Endothelial cell of umbilical vein (primary cell): ENCODE data around the gene GABARAP. TPM values are rescaled to one million over a fixed set of nuclear protein-coding genes. Genes with fewer than 3 reads are reported as not detected.

ENCODE experiments used
- BruUV-seq: library from RNA; stranded (reverse); fragments of 400-500 nt; replicated peaks from 2 replicates; lab custom pipeline; 2021; lab: Mats Ljungman, UMichigan
- CTCF ChIA-PET: fragments of 300-600, 350-600 bp; sonication (Branson Sonifier 250); formaldehyde crosslinking; loops from one replicate; lab custom pipeline; 2021; ENCODE audit warnings: antibody characterized with exemption, inconsistent platforms; lab: Charles Lee
- POLR2A ChIA-PET: fragments of 300-600, 350-600 bp; sonication (Branson Sonifier 250); formaldehyde crosslinking; loops from one replicate; lab custom pipeline; 2021; ENCODE audit warnings: antibody characterized with exemption, inconsistent platforms; lab: Charles Lee
- DNase-seq: peaks from one replicate; pipeline ENCODE4 v3.0.0-alpha.2; 2011; ENCODE audit warnings: low read depth, low spot score
- FAIRE-seq: peaks from 2 replicates; lab custom pipeline; 2011; peaks lifted over from hg19 to GRCh38; lab: Jason Lieb, UNC
- H2AFZ ChIP-seq: 2 replicates; pipeline ENCODE4 v1.6.0; 2012; ENCODE audit warnings: low read depth, low read length, control low read depth, inconsistent platforms
- H3K27ac ChIP-seq: 2 replicates; pipeline ENCODE4 v1.5.1; 2011; ENCODE audit warnings: low read depth, mild to moderate bottlenecking, control low read depth, low read length, moderate library complexity; ENCODE audit not compliant: insufficient read depth
- H3K27me3 ChIP-seq, 2 experiments: 2 replicates each; pipeline versions ENCODE4 v1.6.0 to v1.6.1; 2011; ENCODE audit warnings: low read length in 2 of 2, mixed read lengths in 1 of 2; ENCODE audit not compliant: control insufficient read depth in 2 of 2, insufficient read depth in 2 of 2
- H3K36me3 ChIP-seq, 2 experiments: 2 replicates in 1 of 2; 3 replicates in 1 of 2; pipeline ENCODE4 v1.5.1; 2011; ENCODE audit warnings: low read length in 2 of 2, mild to moderate bottlenecking in 1 of 2, moderate library complexity in 1 of 2; ENCODE audit not compliant: control insufficient read depth in 2 of 2, insufficient read depth in 2 of 2; ENCODE audit errors: extremely low read depth in 1 of 2
- H3K4me1 ChIP-seq: 3 replicates; pipeline ENCODE4 v1.5.1; 2011; ENCODE audit warnings: mild to moderate bottlenecking, low read length; ENCODE audit not compliant: control insufficient read depth, insufficient read depth; ENCODE audit errors: extremely low read depth
- H3K4me2 ChIP-seq: 2 replicates; pipeline ENCODE4 v1.6.1; 2011; ENCODE audit warnings: low read length, control low read depth, mixed read lengths; ENCODE audit not compliant: insufficient read depth
- H3K4me3 ChIP-seq, 3 experiments: fragments of 200-600 bp in 1 of 3; sonication (generic), shearing (Covaris generic) in 1 of 3; replicated peaks in 1 of 3; 2 replicates each; pipeline ENCODE4 v1.5.1; 2011 to 2016; ENCODE audit warnings: control low read depth in 3 of 3, low read length in 3 of 3, mild to moderate bottlenecking in 2 of 3, inconsistent platforms in 1 of 3, low read depth in 1 of 3, moderate library complexity in 1 of 3; ENCODE audit not compliant: insufficient read depth in 1 of 3
- H3K79me2 ChIP-seq: 2 replicates; pipeline ENCODE4 v1.6.0; 2012; ENCODE audit warnings: low read length, inconsistent platforms; ENCODE audit not compliant: control insufficient read depth, insufficient read depth
- H3K9ac ChIP-seq: replicated peaks from 2 replicates; pipeline ENCODE3; 2011; ENCODE audit warnings: low read length, control low read depth; ENCODE audit not compliant: insufficient read depth; ENCODE audit errors: extremely low read depth
- H3K9me1 ChIP-seq: replicated peaks from 3 replicates; pipeline ENCODE4 v1.6.0; 2011; ENCODE audit warnings: mild to moderate bottlenecking, low read length; ENCODE audit not compliant: control insufficient read depth, insufficient read depth; ENCODE audit errors: extremely low read depth
- H3K9me3 ChIP-seq: replicated peaks from 2 replicates; pipeline ENCODE4 v1.5.1; 2012; ENCODE audit warnings: low read length, inconsistent platforms; ENCODE audit not compliant: control insufficient read depth, insufficient read depth
- H4K20me1 ChIP-seq: replicated peaks from 2 replicates; pipeline ENCODE3; 2011; ENCODE audit warnings: mild to moderate bottlenecking, low read length; ENCODE audit not compliant: control insufficient read depth, insufficient read depth; ENCODE audit errors: extremely low read depth
- CTCF ChIP-seq, 2 donors: IDR thresholded peaks; 1 replicate in 1 of 2; 2 replicates in 1 of 2; pipeline ENCODE4 v1.5.1; 2011; ENCODE audit warnings: low read length in 2 of 2, mild to moderate bottlenecking in 2 of 2, moderate library complexity in 2 of 2, control low read depth in 1 of 2, inconsistent platforms in 1 of 2, low read depth in 1 of 2; ENCODE audit not compliant: insufficient read depth in 1 of 2; ENCODE audit errors: extremely low read depth in 1 of 2
- EZH2 ChIP-seq: IDR thresholded peaks from 2 replicates; pipeline ENCODE4 v1.6.1; 2012; ENCODE audit warnings: borderline replicate concordance, low read depth, mild to moderate bottlenecking, moderate library complexity, low read length, inconsistent platforms; ENCODE audit not compliant: severe bottlenecking
- FOS ChIP-seq: IDR thresholded peaks from 2 replicates; pipeline ENCODE4 v1.6.1; 2011; ENCODE audit warnings: mild to moderate bottlenecking, low read length, moderate library complexity, borderline replicate concordance; ENCODE audit not compliant: insufficient read depth
- MAX ChIP-seq: IDR thresholded peaks from 2 replicates; pipeline ENCODE4 v1.6.1; 2011; ENCODE audit not compliant: insufficient read depth, insufficient read length
- dilution Hi-C: fragments of 300-500 bp; cut with MboI; formaldehyde crosslinking; loops from one replicate; pipeline ENCODE4 v1.15.0; 2019; ENCODE audit warnings: low sequenced_read_pairs; ENCODE audit not compliant: extremely low pct_ligation_motif_present
- intact Hi-C: fragments of 100-400 bp; cut with micrococcal nuclease; formaldehyde crosslinking; loops from one replicate; pipeline ENCODE4 v1.10.0; 2022
- polyA plus RNA-seq, 4 experiments: library from polyadenylated mRNA; depleted of rRNA in 3 of 4; stranded (reverse) in 3 of 4; unstranded in 1 of 4; fragments of >200 nt; gene quantifications; 2 replicates each; pipeline versions ENCODE4 v1.2.1 to v1.2.3, GENCODE V29; 2011 to 2012; ENCODE audit warnings: missing spikeins in 1 of 4
- total RNA-seq: library from RNA; stranded (reverse); gene quantifications from 2 replicates; pipeline ENCODE4 v1.2.3, GENCODE V29; 2021

GABARAP gene
- total and polyA plus RNA-seq, 2 donors (not counting 3 experiments of a cell fraction or from before 2014, with no cell fraction given): 401 to 882 TPM

DNA sequence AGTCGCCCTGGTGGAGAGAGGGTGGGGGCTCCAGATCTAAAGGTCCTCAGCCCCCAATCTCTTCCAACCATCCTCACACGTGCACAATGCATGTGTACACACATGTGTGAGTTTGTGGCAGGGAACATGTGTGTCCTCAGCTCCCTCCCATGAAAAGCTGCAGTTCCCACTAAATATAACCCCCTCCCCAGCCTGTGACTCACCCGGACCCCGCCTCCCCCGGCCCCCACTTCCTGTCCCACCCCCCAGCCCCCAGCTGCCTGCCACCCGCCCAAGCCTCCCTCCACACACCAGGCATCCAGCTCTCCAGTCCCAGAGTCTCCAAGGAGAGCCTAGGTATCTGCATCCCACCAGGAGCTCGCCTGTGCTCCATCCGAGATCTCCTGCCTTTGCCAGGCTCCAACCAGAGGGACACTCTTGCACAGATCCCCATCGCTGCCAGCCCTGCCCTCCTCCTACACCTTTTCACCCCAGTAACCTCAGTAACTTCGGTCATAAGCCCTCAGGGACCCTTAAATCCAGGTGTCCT is 26.5 kb downstream of the GABARAP start:
- H3K9ac ChIP-seq: no peak overlapping the region
- peaks cover 39% of the 10 kb centered on the region for H3K4me1 ChIP-seq
- dilution Hi-C loops (no loop called here), intact Hi-C loops (loop anchor here (2.0 kb wide), 1 partner anchor 91 kb away; the partner anchor contains the start of gene EIF5A)
- no peaks in the 10 kb centered on the region for H3K27me3 ChIP-seq
- no peak overlapping the region for H3K27ac ChIP-seq
- ChIA-PET POLR2A (interaction anchor here (0.6 kb wide), 1 partner anchor 42 kb away, joined by 4 read pairs; no protein-coding TSS in a partner anchor), CTCF (interaction anchor here (0.6 to 1.5 kb wide), 3 partner anchors 114 to 189 kb away, joined by 3 to 4 read pairs (median 4); no protein-coding TSS in a partner anchor)
- H3K79me2 ChIP-seq: peaks cover 20% of the 10 kb centered on the region
- TF ChIP-seq FOS: no peak
- TF ChIP-seq EZH2: no peak
- no peak for TF ChIP-seq CTCF (IDR thresholded peaks at IDR 0.05; ENCODE audit: extremely low read depth in 1 of 2, insufficient read depth in 1 of 2, low read depth in 1 of 2, low read length in 2 of 2)
- peak; percentile 37 for TF ChIP-seq MAX
- H4K20me1 ChIP-seq: no peaks in the 10 kb centered on the region
- peak overlapping the region in 1 of 3 experiments; percentile 52 for H3K4me3 ChIP-seq
- FAIRE-seq (no peak), DNase-seq (no peak)
- H3K9me3 ChIP-seq: no peaks in the 10 kb centered on the region
- no TSS peak for BruUV-seq
- no peak overlapping the region for H2AFZ ChIP-seq
- H3K9me1 ChIP-seq: no peaks in the 10 kb centered on the region
- H3K4me2 ChIP-seq: peak overlapping the region; percentile 58
- no peaks in the 10 kb centered on the region for H3K36me3 ChIP-seq
